Smooth muscle cell (in vitro differentiated cells): ENCODE results near the gene TWNK. TPM values are rescaled to one million over a fixed set of nuclear protein-coding genes. Genes with fewer than 3 reads are reported as not detected.

Experiments
- DNase-seq: peaks from one replicate; lab custom pipeline; 2025; ENCODE audit not compliant: unreplicated experiment; lab: John Stamatoyannopoulos, UW
- H2AFZ ChIP-seq: fragments of 200-600 bp; sonication (generic); 2 replicates; pipeline ENCODE4 v1.6.0; 2016; ENCODE audit warnings: antibody characterized with exemption, low read depth, mild to moderate bottlenecking
- H3F3A ChIP-seq: fragments of 200-600 bp; sonication (generic); 2 replicates; pipeline ENCODE4 v1.6.0; 2017; ENCODE audit warnings: antibody characterized with exemption, low read depth
- H3K27ac ChIP-seq: fragments of 200-600 bp; sonication (generic); 2 replicates; pipeline ENCODE4 v1.5.1; 2016; ENCODE audit warnings: low read depth, mild to moderate bottlenecking
- H3K27me3 ChIP-seq: fragments of 200-600 bp; sonication (generic); 2 replicates; pipeline ENCODE4 v1.6.1; 2016; ENCODE audit warnings: low read depth, mild to moderate bottlenecking
- H3K36me3 ChIP-seq: fragments of 200-600 bp; sonication (generic); 2 replicates; pipeline ENCODE4 v1.5.1; 2016; ENCODE audit warnings: low read depth
- H3K4me1 ChIP-seq: fragments of 200-600 bp; sonication (generic); 2 replicates; pipeline ENCODE4 v1.5.1; 2016; ENCODE audit warnings: low read depth
- H3K4me2 ChIP-seq: fragments of 200-600 bp; sonication (generic); 2 replicates; pipeline ENCODE4 v1.6.0; 2016; ENCODE audit warnings: mild to moderate bottlenecking
- H3K4me3 ChIP-seq: fragments of 200-600 bp; sonication (generic); 2 replicates; pipeline ENCODE4 v1.5.1; 2016; ENCODE audit warnings: mild to moderate bottlenecking
- H3K79me2 ChIP-seq: fragments of 200-600 bp; sonication (generic); 2 replicates; pipeline ENCODE4 v1.6.0; 2016; ENCODE audit warnings: low read depth, mild to moderate bottlenecking
- H3K9ac ChIP-seq: fragments of 200-600 bp; sonication (generic); 2 replicates; pipeline ENCODE4 v1.6.0; 2016; ENCODE audit warnings: low read depth
- H3K9me3 ChIP-seq: fragments of 200-600 bp; sonication (generic); replicated peaks from 2 replicates; pipeline ENCODE4 v1.5.1; 2016; ENCODE audit warnings: low read depth
- H4K20me1 ChIP-seq: fragments of 200-600 bp; sonication (generic); 2 replicates; pipeline ENCODE4 v1.6.0; 2016; ENCODE audit warnings: low read depth
- CTCF ChIP-seq: fragments of 200-600 bp; sonication (generic); IDR thresholded peaks from 2 replicates; pipeline ENCODE4 v1.5.1; 2017; ENCODE audit warnings: borderline replicate concordance, mild to moderate bottlenecking, antibody characterized with exemption; ENCODE audit not compliant: insufficient read depth, poor library complexity, severe bottlenecking
- WGBS: methylation state at CpG from one replicate; pipeline ENCODE4 v1.1.7; 2016; ENCODE audit warnings: low lambda C conversion rate; 5-methylcytosine and 5-hydroxymethylcytosine counted together
- microRNA counts: library from miRNA; unstranded; fragments of <30 nt; microRNA quantifications from one replicate; lab custom pipeline; 2016
- microRNA-seq: library from miRNA; unstranded; fragments of <30 nt; microRNA quantifications from one replicate; pipeline ENCODE4, GENCODE V29; 2016; ENCODE audit warnings: borderline number of aligned reads
- polyA plus RNA-seq: library from polyadenylated mRNA; unstranded; fragments of >200 nt; fragmentation: Nextera tagmentation; extraction: Ambion mirVana; gene quantifications from 2 replicates; pipeline ENCODE4 v1.2.1, GENCODE V29; 2016
- small RNA-seq: library from RNA; depleted of rRNA; stranded (forward); fragments of <200 nt; gene quantifications from one replicate; pipeline ENCODE3, GENCODE V24; 2014
- total RNA-seq: library from RNA; depleted of rRNA; stranded (reverse); fragments of >200 nt; gene quantifications from 2 replicates; pipeline ENCODE4 v1.2.3, GENCODE V29; 2014

The TWNK gene
- total and polyA plus RNA-seq, 2 experiments from 2014 or later, result 2.0 to 2.5 TPM

GRCh38 chr10:101042667-101043362, 55.5 kb downstream of the TWNK start:
- Histone ChIP-seq H3K27ac (peak overlapping the region; percentile 93), H4K20me1 (no peaks in the 10 kb centered on the region), H2AFZ (peak overlapping the region; percentile 74), H3K9me3 (no peaks in the 10 kb centered on the region), H3K27me3 (peaks cover 28% of the 10 kb centered on the region), H3K4me1 (peaks cover 18% of the 10 kb centered on the region), H3F3A (peaks cover 27% of the 10 kb centered on the region), H3K36me3 (peaks cover 2% of the 10 kb centered on the region), H3K4me2 (peak overlapping the region; percentile 86), H3K79me2 (no peaks in the 10 kb centered on the region), H3K4me3 (peak overlapping the region; percentile 70), H3K9ac (peak overlapping the region; percentile 95)
- TF ChIP-seq CTCF, result no peak
- 4% methylated on average over 39 of the region's 40 CpGs for WGBS
- peak; percentile 64 for DNase-seq

GRCh38 chr10:101043363-101043707, 56.0 kb downstream of the TWNK start:
- Histone ChIP-seq H3K79me2 (no peaks in the 10 kb centered on the region), H3K9ac (peak overlapping the region; percentile 95), H3K4me3 (peak overlapping the region; percentile 70), H3K4me2 (peak overlapping the region; percentile 86), H2AFZ (peak overlapping the region; percentile 74), H3K36me3 (no peaks in the 10 kb centered on the region), H3K9me3 (no peaks in the 10 kb centered on the region), H3K27me3 (peaks cover 33% of the 10 kb centered on the region), H3K4me1 (peaks cover 18% of the 10 kb centered on the region), H3F3A (peaks cover 27% of the 10 kb centered on the region), H3K27ac (peak overlapping the region; percentile 93), H4K20me1 (no peaks in the 10 kb centered on the region)
- WGBS, result 36% methylated on average over 2 of the region's 2 CpGs
- no peak for TF ChIP-seq CTCF
- DNase-seq, result no peak

MicroRNAs encoded within 50 kb of the gene (microRNA counts, 767-probe panel; counts per million panel counts)
- 183 counts per million for microRNA hsa-miR-608 (lab: Ali Mortazavi, UCI)

Small RNA genes lying within 50 kb of the gene (microRNA-seq; reads per million reads assigned to microRNA genes)
- gene MIR608, result not detected

Small RNA genes lying within 50 kb of the gene (small RNA-seq; reads per million reads assigned to genes)
- gene MIR608, result not detected

Other genes with a start within 250 kb of the TWNK start
- not detected in 2 replicates for gene PAX2, start 242.0 kb upstream of the TWNK start, total RNA-seq
- gene PAX2, start 242.0 kb upstream of the TWNK start, polyA plus RNA-seq, result not detected in 2 replicates
- gene SLF2, start 74.6 kb upstream of the TWNK start, total RNA-seq, result 24.3 and 24.9 TPM in 2 replicates
- 8.1 and 9.0 TPM in 2 replicates for gene SLF2, start 74.6 kb upstream of the TWNK start, polyA plus RNA-seq
- gene SEMA4G, start 18.0 kb upstream of the TWNK start, total RNA-seq, result 5.3 and 7.1 TPM in 2 replicates
- 3.8 and 4.2 TPM in 2 replicates for gene SEMA4G, start 18.0 kb upstream of the TWNK start, polyA plus RNA-seq
- 59.3 and 89.9 TPM in 2 replicates for gene MRPL43, start within 50 bp of the TWNK start, total RNA-seq
- gene MRPL43, start within 50 bp of the TWNK start, polyA plus RNA-seq, result 104 and 120 TPM in 2 replicates
- gene LZTS2, start 12.3 kb downstream of the TWNK start, total RNA-seq, result 54.9 and 57.9 TPM in 2 replicates
- 96.2 and 103 TPM in 2 replicates for gene LZTS2, start 12.3 kb downstream of the TWNK start, polyA plus RNA-seq
- 2.0 and 4.5 TPM in 2 replicates for gene PDZD7, start 43.6 kb downstream of the TWNK start, total RNA-seq
- gene PDZD7, start 43.6 kb downstream of the TWNK start, polyA plus RNA-seq, result 0.93 and 4.2 TPM in 2 replicates
- 79.1 and 86.9 TPM in 2 replicates for gene SFXN3, start 43.7 kb downstream of the TWNK start, total RNA-seq
- 92.1 and 120 TPM in 2 replicates for gene SFXN3, start 43.7 kb downstream of the TWNK start, polyA plus RNA-seq
- 11.5 and 13.1 TPM in 2 replicates for gene KAZALD1, start 74.4 kb downstream of the TWNK start, total RNA-seq
- gene KAZALD1, start 74.4 kb downstream of the TWNK start, polyA plus RNA-seq, result 20.3 and 20.4 TPM in 2 replicates
- gene TLX1, start 143.8 kb downstream of the TWNK start, total RNA-seq, result 0.04 TPM in 1 of 2 replicates, not detected in the other
- gene TLX1, start 143.8 kb downstream of the TWNK start, polyA plus RNA-seq, result not detected in 2 replicates
- gene LBX1, start 241.9 kb downstream of the TWNK start, total RNA-seq, result not detected in 2 replicates
- gene LBX1, start 241.9 kb downstream of the TWNK start, polyA plus RNA-seq, result not detected in 2 replicates